Peyer's patch (tissue), 4 donors: ENCODE data around the gene ZNF324B.

Experiments used
- CTCF ChIP-seq, 6 experiments: fragments of 450-650 bp in 4 of 6; fragments of 200-600 bp in 2 of 6; sonication (generic) in 1 of 6; IDR thresholded peaks; one replicate each; pipeline ENCODE4 v1.5.1; 2017 to 2019; ENCODE audit warnings: antibody characterized with exemption in 6 of 6, mild to moderate bottlenecking in 3 of 6, moderate library complexity in 1 of 6
- POLR2A ChIP-seq, 2 donors: fragments of 450-650 bp; IDR thresholded peaks; one replicate each; pipeline ENCODE4 v1.5.1; 2017; ENCODE audit warnings: antibody characterized with exemption in 2 of 2, mild to moderate bottlenecking in 2 of 2, moderate library complexity in 2 of 2

DNA sequence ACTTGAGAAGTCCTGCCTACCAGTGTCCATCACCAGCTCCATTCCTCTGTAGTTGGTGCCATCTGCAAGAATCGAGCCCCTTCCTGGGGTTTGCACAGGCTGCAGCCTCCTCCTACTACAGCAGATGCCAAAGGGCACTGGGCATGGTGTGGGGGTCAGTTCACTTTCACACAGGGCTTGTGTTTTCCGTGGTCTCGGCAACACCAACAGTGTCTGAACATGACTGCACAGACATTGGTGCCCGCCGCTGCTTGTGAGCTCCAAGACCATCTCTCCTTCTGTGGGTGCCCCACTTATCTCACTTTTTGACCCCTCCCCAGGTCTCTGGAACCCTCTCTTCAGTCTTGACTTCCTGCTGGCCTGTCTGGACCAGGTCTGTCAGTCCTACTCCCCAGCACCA, 40.0 kb downstream of the ZNF324B start:
- TF ChIP-seq CTCF (IDR thresholded peaks at IDR 0.05) (no peak), POLR2A (IDR thresholded peaks at IDR 0.05) (no peak)
